A549 (cell line): ENCODE results near the gene ZHX3. TPM values are rescaled to one million over a fixed set of nuclear protein-coding genes. Genes with fewer than 3 reads are reported as not detected.

Experiments used
- ATAC-seq, 2 experiments: fragments of 200-7000 bp in 1 of 2; fragments of >200 bp in 1 of 2; cut with Nextera tagmentation in 1 of 2; cut with Tn5 transposase in 1 of 2; 3 replicates each; pipeline versions ENCODE4 v1.8.0 to v1.9.1; 2018 to 2020; ENCODE audit warnings: mild to moderate bottlenecking in 1 of 2, moderate library complexity in 1 of 2
- CTCF ChIA-PET: fragments of 300-600 bp; sonication (Branson Sonifier 250); formaldehyde crosslinking; extraction: SDS; loops from one replicate; lab custom pipeline; 2021; ENCODE audit warnings: antibody characterized with exemption, inconsistent platforms; lab: Yijun Ruan, JAX
- POLR2A ChIA-PET: fragments of 350-600 bp; formaldehyde crosslinking; extraction: SDS; loops from one replicate; lab custom pipeline; 2021; ENCODE audit warnings: antibody characterized with exemption, inconsistent platforms; lab: Yijun Ruan, JAX
- DNase-seq, 2 experiments: peaks; one replicate each; pipeline versions ENCODE4 v3.0.0 to v3.0.0-alpha.2; 2011 to 2016; ENCODE audit warnings: low read depth in 1 of 2, low spot score in 1 of 2
- FAIRE-seq: peaks from 2 replicates; lab custom pipeline; 2011; peaks lifted over from hg19 to GRCh38; lab: Jason Lieb, UNC
- H3K27ac ChIP-seq, 2 experiments: fragments of >200 bp; sonication (Bioruptor Twin); formaldehyde crosslinking; 3 replicates each; pipeline ENCODE4 v1.5.1; 2016 to 2017
- H3K4me1 ChIP-seq: fragments of >200 bp; sonication (Bioruptor Twin); formaldehyde crosslinking; 3 replicates; pipeline ENCODE4 v1.6.1; 2016
- H3K4me2 ChIP-seq: fragments of >200 bp; sonication (Bioruptor Twin); formaldehyde crosslinking; 3 replicates; pipeline ENCODE4 v1.6.1; 2016
- H3K4me3 ChIP-seq: fragments of >200 bp; sonication (Bioruptor Twin); formaldehyde crosslinking; 3 replicates; pipeline ENCODE4 v1.5.1; 2016
- H3K9me3 ChIP-seq: fragments of >200 bp; sonication (Bioruptor Twin); formaldehyde crosslinking; 3 replicates; pipeline ENCODE4 v1.6.1; 2016
- BHLHE40 ChIP-seq: IDR thresholded peaks from 2 replicates; pipeline ENCODE4 v1.6.1; 2012; ENCODE audit warnings: low read depth, low read length, inconsistent platforms
- CHD2 ChIP-seq: fragments of 150-350 bp; IDR thresholded peaks from 2 replicates; pipeline ENCODE4 v1.6.1; 2014; ENCODE audit warnings: low read length; ENCODE audit not compliant: partially characterized antibody
- EHF ChIP-seq: fragments of 250-450 bp; sonication (Bioruptor Pico); IDR thresholded peaks from 2 replicates; pipeline ENCODE4 v1.5.0; 2020; ENCODE audit warnings: mild to moderate bottlenecking
- ESRRA ChIP-seq: fragments of 150-350 bp; IDR thresholded peaks from 2 replicates; pipeline ENCODE4 v1.6.1; 2014; ENCODE audit warnings: mild to moderate bottlenecking, low read length, borderline replicate concordance
- FOSB ChIP-seq: fragments of 250-450 bp; sonication (Bioruptor Pico); IDR thresholded peaks from 2 replicates; pipeline ENCODE4 v1.5.0; 2020; ENCODE audit warnings: mild to moderate bottlenecking, moderate library complexity
- HOXB5 ChIP-seq: fragments of 250-450 bp; sonication (Bioruptor Pico); IDR thresholded peaks from 2 replicates; pipeline ENCODE4 v1.5.0; 2020; ENCODE audit warnings: mild to moderate bottlenecking, moderate library complexity
- JUN ChIP-seq, 2 experiments: fragments of >200 bp; sonication (Bioruptor Twin); formaldehyde crosslinking; IDR thresholded peaks; 2 replicates in 1 of 2; 3 replicates in 1 of 2; pipeline ENCODE4 v1.6.1; 2016 to 2017
- KDM5A ChIP-seq: fragments of 200-600 bp; sonication (generic); IDR thresholded peaks from 2 replicates; pipeline ENCODE4 v1.6.1; 2016; ENCODE audit warnings: antibody characterized with exemption, mild to moderate bottlenecking
- NFE2L2 ChIP-seq: fragments of 150-350 bp; conservative IDR thresholded peaks from 2 replicates; pipeline ENCODE4 v1.6.1; 2014; ENCODE audit warnings: low read length
- PHF8 ChIP-seq: fragments of 200-600 bp; sonication (generic); IDR thresholded peaks from 2 replicates; pipeline ENCODE4 v1.6.1; 2016; ENCODE audit warnings: low read depth, mild to moderate bottlenecking, antibody characterized with exemption, moderate library complexity, borderline replicate concordance
- POLR2A ChIP-seq: IDR thresholded peaks from 2 replicates; pipeline ENCODE4 v1.6.1; 2012; ENCODE audit warnings: mild to moderate bottlenecking, low read length
- POLR2AphosphoS2 ChIP-seq: conservative IDR thresholded peaks from 2 replicates; pipeline ENCODE4 v1.6.1; 2012; ENCODE audit warnings: low read length, improper control_type of control experiment, inconsistent platforms
- RAD21 ChIP-seq, 2 experiments: fragments of >200 bp in 1 of 2; sonication (Bioruptor Twin) in 1 of 2; formaldehyde crosslinking in 1 of 2; IDR thresholded peaks in 1 of 2; conservative IDR thresholded peaks in 1 of 2; 2 replicates in 1 of 2; 3 replicates in 1 of 2; pipeline ENCODE4 v1.6.1; 2012 to 2018; ENCODE audit warnings: inconsistent platforms in 1 of 2
- RCOR1 ChIP-seq: fragments of 150-350 bp; IDR thresholded peaks from 2 replicates; pipeline ENCODE4 v1.6.1; 2014; ENCODE audit warnings: antibody characterized with exemption, low read length, low read depth
- RFX5 ChIP-seq: fragments of 450-650 bp; IDR thresholded peaks from 2 replicates; pipeline ENCODE4 v1.7.1; 2014; ENCODE audit warnings: antibody characterized with exemption, mild to moderate bottlenecking, moderate library complexity
- SMC3 ChIP-seq: fragments of >200 bp; sonication (Bioruptor Twin); formaldehyde crosslinking; IDR thresholded peaks from 3 replicates; pipeline ENCODE4 v1.6.1; 2018; ENCODE audit warnings: inconsistent platforms
- WGBS: methylation state at CpG from one replicate; pipeline ENCODE4 v1.1.6; 2017; ENCODE audit errors: missing lambda C conversion rate; 5-methylcytosine and 5-hydroxymethylcytosine counted together
- polyA plus RNA-seq, 4 experiments: library from polyadenylated mRNA; depleted of rRNA in 3 of 4; stranded (reverse); fragments of >200 nt; fragmentation: RNase III in 1 of 4; extraction: RNeasy Plus Mini Kit Qiagen cat#74134 plus additional on column Dnase treatment in 1 of 4; gene quantifications; 2 replicates in 3 of 4; 3 replicates in 1 of 4; pipeline ENCODE4 v1.2.3, GENCODE V29; 2011 to 2017
- TF ChIP-seq, protein P1 (sequence below): IDR thresholded peaks from 2 replicates; pipeline ENCODE4 v1.6.1; 2012
- TF ChIP-seq, protein P2 (sequence below): IDR thresholded peaks from 2 replicates; pipeline ENCODE4 v1.6.1; 2012; ENCODE audit warnings: low read depth, borderline replicate concordance
- TF ChIP-seq, protein P3 (sequence below): IDR thresholded peaks from 2 replicates; pipeline ENCODE4 v1.6.1; 2012
- TF ChIP-seq, protein P4 (sequence below): fragments of 150-350 bp; IDR thresholded peaks from 2 replicates; pipeline ENCODE4 v1.6.1; 2014; ENCODE audit warnings: low read depth, mild to moderate bottlenecking, low read length
- TF ChIP-seq, protein P5 (sequence below): fragments of >200 bp; sonication (Bioruptor Twin); formaldehyde crosslinking; IDR thresholded peaks from 3 replicates; pipeline ENCODE4 v1.5.1; 2016

The ZHX3 gene
- polyA plus RNA-seq, 2 of the 4 experiments (the other 2 are of a cell fraction) = 3.6 to 4.1 TPM

DNA sequence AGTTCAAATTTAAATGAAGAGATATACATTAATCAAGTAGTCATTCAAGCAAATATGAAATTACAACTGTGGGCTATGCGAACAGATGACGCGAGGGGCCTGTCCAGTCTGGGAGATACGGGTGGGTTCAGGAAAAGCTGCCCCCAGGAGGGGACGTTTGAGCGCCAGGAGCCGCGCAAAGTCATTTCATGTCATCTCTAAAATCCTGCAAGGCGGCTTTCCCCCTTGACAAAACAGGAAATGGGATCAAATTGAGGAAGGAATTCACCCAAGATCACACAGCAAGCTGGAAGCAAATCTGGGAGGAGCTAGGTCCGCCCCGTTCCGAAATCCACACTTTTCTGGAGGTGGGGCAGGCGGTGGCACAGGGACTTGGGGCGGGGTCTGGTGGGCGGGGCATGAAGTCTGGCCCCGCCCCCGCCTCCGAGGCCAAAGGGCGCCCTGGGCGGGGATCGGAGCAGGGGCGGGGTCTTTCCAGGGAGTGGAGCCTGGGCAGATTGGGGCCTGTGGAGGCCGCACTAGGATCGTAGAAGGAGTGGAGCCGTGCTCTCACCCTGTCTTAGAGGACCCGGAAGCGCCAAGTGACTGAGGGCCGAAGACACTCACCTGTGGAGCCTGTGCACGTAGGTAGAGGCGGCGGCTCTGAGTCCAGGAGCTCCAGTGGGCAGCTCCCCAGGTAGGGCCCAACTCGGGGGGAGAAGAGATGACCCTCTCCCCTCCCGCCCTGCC lies 23.0 kb upstream of the ZHX3 start, which contains the start of gene LPIN3 (continued):
- TF ChIP-seq PHF8 (peak; percentile 77; the same call in 1 of the 2 replicates), FOSB (CRISPR knock-in tag) (no peak), EHF (CRISPR knock-in tag) (no peak), BHLHE40 (no peak), JUN (IDR thresholded peaks at IDR 0.05) (no peak), ESRRA (no peak), RFX5 (no peak), RCOR1 (no peak), POLR2AphosphoS2 (no peak), HOXB5 (CRISPR knock-in tag) (no peak), RAD21 (conservative IDR thresholded peaks at IDR 0.05 in 1 of 2, IDR thresholded peaks at IDR 0.05 in 1 of 2) (peak in 1 of 2 experiments; percentile 46; a peak in 4 of 5 replicates), KDM5A (0 out of 2 replicates have a peak, but pooled peaks have one; percentile 7), NFE2L2 (no peak), CHD2 (no peak), POLR2A (peak; percentile 81)
- TF ChIP-seq, protein P1, sequence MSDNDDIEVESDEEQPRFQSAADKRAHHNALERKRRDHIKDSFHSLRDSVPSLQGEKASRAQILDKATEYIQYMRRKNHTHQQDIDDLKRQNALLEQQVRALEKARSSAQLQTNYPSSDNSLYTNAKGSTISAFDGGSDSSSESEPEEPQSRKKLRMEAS = peak; percentile 24; the same call in 1 of the 2 replicates
- TF ChIP-seq, protein P2, sequence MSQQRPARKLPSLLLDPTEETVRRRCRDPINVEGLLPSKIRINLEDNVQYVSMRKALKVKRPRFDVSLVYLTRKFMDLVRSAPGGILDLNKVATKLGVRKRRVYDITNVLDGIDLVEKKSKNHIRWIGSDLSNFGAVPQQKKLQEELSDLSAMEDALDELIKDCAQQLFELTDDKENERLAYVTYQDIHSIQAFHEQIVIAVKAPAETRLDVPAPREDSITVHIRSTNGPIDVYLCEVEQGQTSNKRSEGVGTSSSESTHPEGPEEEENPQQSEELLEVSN = no peak
- TF ChIP-seq, protein P3, sequence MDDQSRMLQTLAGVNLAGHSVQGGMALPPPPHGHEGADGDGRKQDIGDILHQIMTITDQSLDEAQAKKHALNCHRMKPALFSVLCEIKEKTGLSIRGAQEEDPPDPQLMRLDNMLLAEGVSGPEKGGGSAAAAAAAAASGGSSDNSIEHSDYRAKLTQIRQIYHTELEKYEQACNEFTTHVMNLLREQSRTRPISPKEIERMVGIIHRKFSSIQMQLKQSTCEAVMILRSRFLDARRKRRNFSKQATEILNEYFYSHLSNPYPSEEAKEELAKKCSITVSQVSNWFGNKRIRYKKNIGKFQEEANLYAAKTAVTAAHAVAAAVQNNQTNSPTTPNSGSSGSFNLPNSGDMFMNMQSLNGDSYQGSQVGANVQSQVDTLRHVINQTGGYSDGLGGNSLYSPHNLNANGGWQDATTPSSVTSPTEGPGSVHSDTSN = no peak
- TF ChIP-seq, protein P4, sequence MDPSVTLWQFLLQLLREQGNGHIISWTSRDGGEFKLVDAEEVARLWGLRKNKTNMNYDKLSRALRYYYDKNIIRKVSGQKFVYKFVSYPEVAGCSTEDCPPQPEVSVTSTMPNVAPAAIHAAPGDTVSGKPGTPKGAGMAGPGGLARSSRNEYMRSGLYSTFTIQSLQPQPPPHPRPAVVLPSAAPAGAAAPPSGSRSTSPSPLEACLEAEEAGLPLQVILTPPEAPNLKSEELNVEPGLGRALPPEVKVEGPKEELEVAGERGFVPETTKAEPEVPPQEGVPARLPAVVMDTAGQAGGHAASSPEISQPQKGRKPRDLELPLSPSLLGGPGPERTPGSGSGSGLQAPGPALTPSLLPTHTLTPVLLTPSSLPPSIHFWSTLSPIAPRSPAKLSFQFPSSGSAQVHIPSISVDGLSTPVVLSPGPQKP = no peak

DNA sequence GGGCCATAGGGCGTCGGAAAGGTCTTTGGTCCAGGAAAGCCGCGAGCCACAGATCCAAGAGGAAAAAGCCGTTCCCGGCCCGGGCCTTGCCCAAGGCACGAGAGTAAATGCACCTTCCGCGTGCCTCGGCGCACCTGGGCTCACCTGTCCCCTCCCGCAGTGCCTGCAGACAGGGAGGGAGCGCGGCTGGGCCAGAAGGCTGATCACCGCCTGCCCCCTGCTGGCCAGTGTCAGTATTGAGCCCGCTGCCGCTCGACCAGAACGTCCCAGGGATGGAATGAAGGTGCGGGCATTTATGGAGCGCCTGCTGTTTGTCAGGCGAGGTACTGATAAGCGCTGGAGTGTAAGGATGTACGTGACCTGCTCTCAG lies 22.4 kb upstream of the ZHX3 start:
- Histone ChIP-seq H3K4me2 (peak overlapping the region; percentile 93), H3K4me1 (peaks cover 11% of the 10 kb centered on the region; the same call in 2 of the 3 replicates), H3K9me3 (no peaks in the 10 kb centered on the region), H3K27ac (peak overlapping the region; percentile 45 to 94; a peak in 5 of 6 replicates), H3K4me3 (peak overlapping the region; percentile 66)
- ATAC-seq = peak; percentile 79 to 88
- 10% methylated on average over 9 of the region's 25 CpGs for WGBS
- CTCF ChIA-PET = interaction anchor here (0.6 to 10.4 kb wide), 74 partner anchors 9 to 1931 kb away, joined by 3 to 248 read pairs (median 4); partner anchors contain the start of genes PLCG1 and ZHX3
- TF ChIP-seq, protein P5, sequence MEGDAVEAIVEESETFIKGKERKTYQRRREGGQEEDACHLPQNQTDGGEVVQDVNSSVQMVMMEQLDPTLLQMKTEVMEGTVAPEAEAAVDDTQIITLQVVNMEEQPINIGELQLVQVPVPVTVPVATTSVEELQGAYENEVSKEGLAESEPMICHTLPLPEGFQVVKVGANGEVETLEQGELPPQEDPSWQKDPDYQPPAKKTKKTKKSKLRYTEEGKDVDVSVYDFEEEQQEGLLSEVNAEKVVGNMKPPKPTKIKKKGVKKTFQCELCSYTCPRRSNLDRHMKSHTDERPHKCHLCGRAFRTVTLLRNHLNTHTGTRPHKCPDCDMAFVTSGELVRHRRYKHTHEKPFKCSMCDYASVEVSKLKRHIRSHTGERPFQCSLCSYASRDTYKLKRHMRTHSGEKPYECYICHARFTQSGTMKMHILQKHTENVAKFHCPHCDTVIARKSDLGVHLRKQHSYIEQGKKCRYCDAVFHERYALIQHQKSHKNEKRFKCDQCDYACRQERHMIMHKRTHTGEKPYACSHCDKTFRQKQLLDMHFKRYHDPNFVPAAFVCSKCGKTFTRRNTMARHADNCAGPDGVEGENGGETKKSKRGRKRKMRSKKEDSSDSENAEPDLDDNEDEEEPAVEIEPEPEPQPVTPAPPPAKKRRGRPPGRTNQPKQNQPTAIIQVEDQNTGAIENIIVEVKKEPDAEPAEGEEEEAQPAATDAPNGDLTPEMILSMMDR = peak; percentile 95
- peak; percentile 97 to 99 for TF ChIP-seq RAD21 (conservative IDR thresholded peaks at IDR 0.05 in 1 of 2, IDR thresholded peaks at IDR 0.05 in 1 of 2)
- TF ChIP-seq KDM5A = peak; percentile 62; the same call in 1 of the 2 replicates
- no peak for TF ChIP-seq HOXB5 (CRISPR knock-in tag)
- TF ChIP-seq SMC3 = peak; percentile 96
- no peak for FAIRE-seq
- POLR2A ChIA-PET = interaction anchor here (0.6 to 1.5 kb wide), 2 partner anchors 10 to 176 kb away, joined by 5 read pairs; no protein-coding TSS in a partner anchor
- DNase-seq = peak; percentile 77
